HEK293 (cell line): Measurements from ENCODE around the gene EFCAB14.
A peak's percentile ranks its signal among the peaks of the same experiment; 100 is the strongest.

ENCODE experiments used
- KLF1 ChIP-seq: fragments of 450-650 bp; formaldehyde crosslinking; IDR thresholded peaks from 2 replicates; pipeline ENCODE4 v1.5.1; 2016; ENCODE audit warnings: missing biosample characterization, missing genetic modification characterization
- KLF16 ChIP-seq: fragments of 450-650 bp; formaldehyde crosslinking; IDR thresholded peaks from 2 replicates; pipeline ENCODE4 v1.5.1; 2017; ENCODE audit warnings: missing biosample characterization, missing genetic modification characterization
- ZBTB1 ChIP-seq: fragments of 450-650 bp; formaldehyde crosslinking; IDR thresholded peaks from 2 replicates; pipeline ENCODE4 v1.5.1; 2016; ENCODE audit warnings: missing biosample characterization, missing genetic modification characterization
- ZBTB17 ChIP-seq: fragments of 450-650 bp; formaldehyde crosslinking; IDR thresholded peaks from 2 replicates; pipeline ENCODE4 v1.5.1; 2016; ENCODE audit warnings: missing biosample characterization, missing genetic modification characterization
- ZBTB48 ChIP-seq: fragments of 450-650 bp; formaldehyde crosslinking; IDR thresholded peaks from 2 replicates; pipeline ENCODE4 v1.5.1; 2016; ENCODE audit warnings: missing biosample characterization, missing genetic modification characterization
- ZNF10 ChIP-seq: fragments of 450-650 bp; formaldehyde crosslinking; IDR thresholded peaks from 2 replicates; pipeline ENCODE4 v1.5.1; 2017; ENCODE audit warnings: missing biosample characterization, missing genetic modification characterization
- ZNF138 ChIP-seq: fragments of 450-650 bp; formaldehyde crosslinking; IDR thresholded peaks from 2 replicates; pipeline ENCODE4 v1.5.1; 2016; ENCODE audit warnings: missing biosample characterization, missing genetic modification characterization, borderline replicate concordance
- ZNF184 ChIP-seq: fragments of 450-650 bp; IDR thresholded peaks from 2 replicates; pipeline ENCODE4 v1.5.1; 2018; ENCODE audit warnings: missing biosample characterization, mild to moderate bottlenecking, missing genetic modification characterization
- ZNF211 ChIP-seq: fragments of 450-650 bp; formaldehyde crosslinking; IDR thresholded peaks from 2 replicates; pipeline ENCODE4 v1.5.1; 2016; ENCODE audit warnings: low read depth, missing biosample characterization, missing genetic modification characterization
- ZNF324 ChIP-seq: fragments of 450-650 bp; formaldehyde crosslinking; IDR thresholded peaks from 2 replicates; pipeline ENCODE4 v1.5.1; 2016; ENCODE audit warnings: missing biosample characterization, missing genetic modification characterization
- ZNF416 ChIP-seq: fragments of 450-650 bp; formaldehyde crosslinking; IDR thresholded peaks from 2 replicates; pipeline ENCODE4 v1.5.1; 2016; ENCODE audit warnings: missing biosample characterization, missing genetic modification characterization
- ZNF514 ChIP-seq: fragments of 450-650 bp; formaldehyde crosslinking; IDR thresholded peaks from 2 replicates; pipeline ENCODE4 v1.5.1; 2016; ENCODE audit warnings: missing biosample characterization, missing genetic modification characterization
- ZNF555 ChIP-seq: fragments of 450-650 bp; formaldehyde crosslinking; conservative IDR thresholded peaks from 2 replicates; pipeline ENCODE4 v1.5.1; 2017; ENCODE audit warnings: missing biosample characterization, mild to moderate bottlenecking, missing genetic modification characterization, inconsistent platforms
- ZNF561 ChIP-seq: fragments of 450-650 bp; IDR thresholded peaks from 2 replicates; pipeline ENCODE4 v1.5.1; 2018; ENCODE audit warnings: missing biosample characterization, missing genetic modification characterization, borderline replicate concordance
- ZNF629 ChIP-seq: fragments of 450-650 bp; formaldehyde crosslinking; IDR thresholded peaks from 2 replicates; pipeline ENCODE4 v1.5.1; 2017; ENCODE audit warnings: missing biosample characterization, missing genetic modification characterization
- ZNF654 ChIP-seq: fragments of 450-650 bp; formaldehyde crosslinking; IDR thresholded peaks from 2 replicates; pipeline ENCODE4 v1.5.1; 2016; ENCODE audit warnings: low read depth, missing biosample characterization, missing genetic modification characterization
- TF ChIP-seq, protein P1 (sequence below): fragments of 450-650 bp; formaldehyde crosslinking; IDR thresholded peaks from 2 replicates; pipeline ENCODE4 v1.5.1; 2016; ENCODE audit warnings: missing biosample characterization, missing genetic modification characterization
- TF ChIP-seq, protein P2 (sequence below): fragments of 450-650 bp; formaldehyde crosslinking; IDR thresholded peaks from 2 replicates; pipeline ENCODE4 v1.5.1; 2017; ENCODE audit warnings: missing biosample characterization, mild to moderate bottlenecking, missing genetic modification characterization, moderate library complexity
- TF ChIP-seq, protein P3 (sequence below): fragments of 450-650 bp; formaldehyde crosslinking; IDR thresholded peaks from 2 replicates; pipeline ENCODE4 v1.5.1; 2017; ENCODE audit warnings: missing biosample characterization, missing genetic modification characterization
- TF ChIP-seq, protein P4 (sequence below): fragments of 450-650 bp; formaldehyde crosslinking; IDR thresholded peaks from 2 replicates; pipeline ENCODE4 v1.5.1; 2016; ENCODE audit warnings: missing biosample characterization, missing genetic modification characterization
- TF ChIP-seq, protein P5 (sequence below): fragments of 450-650 bp; formaldehyde crosslinking; IDR thresholded peaks from 2 replicates; pipeline ENCODE4 v1.5.1; 2016; ENCODE audit warnings: missing biosample characterization, missing genetic modification characterization, borderline replicate concordance
- TF ChIP-seq, protein P6 (sequence below): fragments of 450-650 bp; formaldehyde crosslinking; IDR thresholded peaks from 2 replicates; pipeline ENCODE4 v1.5.1; 2017; ENCODE audit warnings: missing biosample characterization, missing genetic modification characterization
- TF ChIP-seq, protein P7 (sequence below): fragments of 450-650 bp; formaldehyde crosslinking; IDR thresholded peaks from 2 replicates; pipeline ENCODE4 v1.5.1; 2016; ENCODE audit warnings: missing biosample characterization, missing genetic modification characterization

EFCAB14 gene

DNA sequence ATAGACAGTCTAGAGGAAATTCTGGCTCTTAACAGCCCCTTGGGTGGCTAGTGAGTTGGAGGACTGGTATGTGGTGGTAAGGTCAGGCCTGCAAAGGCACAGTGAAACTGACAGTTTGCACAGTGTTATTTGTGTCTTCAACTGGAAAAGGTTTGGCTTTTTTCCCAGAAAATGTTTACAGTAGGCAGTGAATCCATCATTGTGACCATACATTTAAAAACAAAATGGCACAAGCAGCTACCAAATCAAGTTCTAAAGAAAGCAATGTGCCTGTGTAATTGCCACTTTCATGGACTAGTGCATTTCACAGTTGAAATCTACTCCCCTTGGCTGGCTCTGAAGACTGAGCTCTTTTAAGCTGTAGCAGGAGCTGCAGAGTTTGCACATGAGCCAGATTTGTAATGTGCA lies 75.5 kb downstream of the EFCAB14 start (continued):
- TF ChIP-seq, protein P1, sequence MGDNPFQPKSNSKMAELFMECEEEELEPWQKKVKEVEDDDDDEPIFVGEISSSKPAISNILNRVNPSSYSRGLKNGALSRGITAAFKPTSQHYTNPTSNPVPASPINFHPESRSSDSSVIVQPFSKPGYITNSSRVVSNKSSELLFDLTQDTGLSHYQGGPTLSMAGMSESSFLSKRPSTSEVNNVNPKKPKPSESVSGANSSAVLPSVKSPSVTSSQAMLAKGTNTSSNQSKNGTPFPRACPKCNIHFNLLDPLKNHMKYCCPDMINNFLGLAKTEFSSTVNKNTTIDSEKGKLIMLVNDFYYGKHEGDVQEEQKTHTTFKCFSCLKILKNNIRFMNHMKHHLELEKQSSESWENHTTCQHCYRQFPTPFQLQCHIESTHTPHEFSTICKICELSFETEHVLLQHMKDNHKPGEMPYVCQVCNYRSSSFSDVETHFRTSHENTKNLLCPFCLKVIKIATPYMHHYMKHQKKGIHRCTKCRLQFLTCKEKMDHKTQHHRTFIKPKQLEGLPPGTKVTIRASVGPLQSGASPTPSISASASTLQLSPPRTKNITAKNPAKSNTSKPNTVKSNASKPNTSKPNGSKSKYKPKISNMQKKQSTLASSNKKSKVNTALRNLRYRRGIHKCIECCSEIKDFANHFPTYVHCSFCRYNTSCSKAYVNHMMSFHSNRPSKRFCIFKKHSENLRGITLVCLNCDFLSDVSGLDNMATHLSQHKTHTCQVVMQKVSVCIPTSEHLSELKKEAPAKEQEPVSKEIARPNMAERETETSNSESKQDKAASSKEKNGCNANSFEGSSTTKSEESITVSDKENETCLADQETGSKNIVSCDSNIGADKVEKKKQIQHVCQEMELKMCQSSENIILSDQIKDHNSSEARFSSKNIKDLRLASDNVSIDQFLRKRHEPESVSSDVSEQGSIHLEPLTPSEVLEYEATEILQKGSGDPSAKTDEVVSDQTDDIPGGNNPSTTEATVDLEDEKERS (tag by site-specific recombination), result no peak
- TF ChIP-seq ZNF555 (tag by site-specific recombination), result no peak
- TF ChIP-seq ZNF629 (tag by site-specific recombination), result peak; percentile 82
- TF ChIP-seq ZNF138 (tag by site-specific recombination), result no peak
- TF ChIP-seq, protein P2, sequence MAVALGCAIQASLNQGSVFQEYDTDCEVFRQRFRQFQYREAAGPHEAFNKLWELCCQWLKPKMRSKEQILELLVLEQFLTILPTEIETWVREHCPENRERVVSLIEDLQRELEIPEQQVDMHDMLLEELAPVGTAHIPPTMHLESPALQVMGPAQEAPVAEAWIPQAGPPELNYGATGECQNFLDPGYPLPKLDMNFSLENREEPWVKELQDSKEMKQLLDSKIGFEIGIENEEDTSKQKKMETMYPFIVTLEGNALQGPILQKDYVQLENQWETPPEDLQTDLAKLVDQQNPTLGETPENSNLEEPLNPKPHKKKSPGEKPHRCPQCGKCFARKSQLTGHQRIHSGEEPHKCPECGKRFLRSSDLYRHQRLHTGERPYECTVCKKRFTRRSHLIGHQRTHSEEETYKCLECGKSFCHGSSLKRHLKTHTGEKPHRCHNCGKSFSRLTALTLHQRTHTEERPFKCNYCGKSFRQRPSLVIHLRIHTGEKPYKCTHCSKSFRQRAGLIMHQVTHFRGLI, result peak; percentile 23; the same call in 1 of the 2 replicates
- TF ChIP-seq, protein P3, sequence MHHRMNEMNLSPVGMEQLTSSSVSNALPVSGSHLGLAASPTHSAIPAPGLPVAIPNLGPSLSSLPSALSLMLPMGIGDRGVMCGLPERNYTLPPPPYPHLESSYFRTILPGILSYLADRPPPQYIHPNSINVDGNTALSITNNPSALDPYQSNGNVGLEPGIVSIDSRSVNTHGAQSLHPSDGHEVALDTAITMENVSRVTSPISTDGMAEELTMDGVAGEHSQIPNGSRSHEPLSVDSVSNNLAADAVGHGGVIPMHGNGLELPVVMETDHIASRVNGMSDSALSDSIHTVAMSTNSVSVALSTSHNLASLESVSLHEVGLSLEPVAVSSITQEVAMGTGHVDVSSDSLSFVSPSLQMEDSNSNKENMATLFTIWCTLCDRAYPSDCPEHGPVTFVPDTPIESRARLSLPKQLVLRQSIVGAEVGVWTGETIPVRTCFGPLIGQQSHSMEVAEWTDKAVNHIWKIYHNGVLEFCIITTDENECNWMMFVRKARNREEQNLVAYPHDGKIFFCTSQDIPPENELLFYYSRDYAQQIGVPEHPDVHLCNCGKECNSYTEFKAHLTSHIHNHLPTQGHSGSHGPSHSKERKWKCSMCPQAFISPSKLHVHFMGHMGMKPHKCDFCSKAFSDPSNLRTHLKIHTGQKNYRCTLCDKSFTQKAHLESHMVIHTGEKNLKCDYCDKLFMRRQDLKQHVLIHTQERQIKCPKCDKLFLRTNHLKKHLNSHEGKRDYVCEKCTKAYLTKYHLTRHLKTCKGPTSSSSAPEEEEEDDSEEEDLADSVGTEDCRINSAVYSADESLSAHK (tag by site-specific recombination), result peak; percentile 91
- no peak for TF ChIP-seq KLF1 (tag by site-specific recombination)
- TF ChIP-seq, protein P4, sequence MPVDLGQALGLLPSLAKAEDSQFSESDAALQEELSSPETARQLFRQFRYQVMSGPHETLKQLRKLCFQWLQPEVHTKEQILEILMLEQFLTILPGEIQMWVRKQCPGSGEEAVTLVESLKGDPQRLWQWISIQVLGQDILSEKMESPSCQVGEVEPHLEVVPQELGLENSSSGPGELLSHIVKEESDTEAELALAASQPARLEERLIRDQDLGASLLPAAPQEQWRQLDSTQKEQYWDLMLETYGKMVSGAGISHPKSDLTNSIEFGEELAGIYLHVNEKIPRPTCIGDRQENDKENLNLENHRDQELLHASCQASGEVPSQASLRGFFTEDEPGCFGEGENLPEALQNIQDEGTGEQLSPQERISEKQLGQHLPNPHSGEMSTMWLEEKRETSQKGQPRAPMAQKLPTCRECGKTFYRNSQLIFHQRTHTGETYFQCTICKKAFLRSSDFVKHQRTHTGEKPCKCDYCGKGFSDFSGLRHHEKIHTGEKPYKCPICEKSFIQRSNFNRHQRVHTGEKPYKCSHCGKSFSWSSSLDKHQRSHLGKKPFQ (tag by site-specific recombination), result peak; percentile 72
- no peak for TF ChIP-seq ZNF514 (tag by site-specific recombination)
- TF ChIP-seq, protein P5, sequence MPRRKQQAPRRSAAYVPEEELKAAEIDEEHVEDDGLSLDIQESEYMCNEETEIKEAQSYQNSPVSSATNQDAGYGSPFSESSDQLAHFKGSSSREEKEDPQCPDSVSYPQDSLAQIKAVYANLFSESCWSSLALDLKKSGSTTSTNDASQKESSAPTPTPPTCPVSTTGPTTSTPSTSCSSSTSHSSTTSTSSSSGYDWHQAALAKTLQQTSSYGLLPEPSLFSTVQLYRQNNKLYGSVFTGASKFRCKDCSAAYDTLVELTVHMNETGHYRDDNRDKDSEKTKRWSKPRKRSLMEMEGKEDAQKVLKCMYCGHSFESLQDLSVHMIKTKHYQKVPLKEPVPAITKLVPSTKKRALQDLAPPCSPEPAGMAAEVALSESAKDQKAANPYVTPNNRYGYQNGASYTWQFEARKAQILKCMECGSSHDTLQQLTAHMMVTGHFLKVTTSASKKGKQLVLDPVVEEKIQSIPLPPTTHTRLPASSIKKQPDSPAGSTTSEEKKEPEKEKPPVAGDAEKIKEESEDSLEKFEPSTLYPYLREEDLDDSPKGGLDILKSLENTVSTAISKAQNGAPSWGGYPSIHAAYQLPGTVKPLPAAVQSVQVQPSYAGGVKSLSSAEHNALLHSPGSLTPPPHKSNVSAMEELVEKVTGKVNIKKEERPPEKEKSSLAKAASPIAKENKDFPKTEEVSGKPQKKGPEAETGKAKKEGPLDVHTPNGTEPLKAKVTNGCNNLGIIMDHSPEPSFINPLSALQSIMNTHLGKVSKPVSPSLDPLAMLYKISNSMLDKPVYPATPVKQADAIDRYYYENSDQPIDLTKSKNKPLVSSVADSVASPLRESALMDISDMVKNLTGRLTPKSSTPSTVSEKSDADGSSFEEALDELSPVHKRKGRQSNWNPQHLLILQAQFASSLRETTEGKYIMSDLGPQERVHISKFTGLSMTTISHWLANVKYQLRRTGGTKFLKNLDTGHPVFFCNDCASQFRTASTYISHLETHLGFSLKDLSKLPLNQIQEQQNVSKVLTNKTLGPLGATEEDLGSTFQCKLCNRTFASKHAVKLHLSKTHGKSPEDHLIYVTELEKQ (tag by site-specific recombination), result peak; percentile 97
- no peak for TF ChIP-seq ZBTB48
- no peak for TF ChIP-seq ZNF654 (tag by site-specific recombination)
- TF ChIP-seq, protein P6, sequence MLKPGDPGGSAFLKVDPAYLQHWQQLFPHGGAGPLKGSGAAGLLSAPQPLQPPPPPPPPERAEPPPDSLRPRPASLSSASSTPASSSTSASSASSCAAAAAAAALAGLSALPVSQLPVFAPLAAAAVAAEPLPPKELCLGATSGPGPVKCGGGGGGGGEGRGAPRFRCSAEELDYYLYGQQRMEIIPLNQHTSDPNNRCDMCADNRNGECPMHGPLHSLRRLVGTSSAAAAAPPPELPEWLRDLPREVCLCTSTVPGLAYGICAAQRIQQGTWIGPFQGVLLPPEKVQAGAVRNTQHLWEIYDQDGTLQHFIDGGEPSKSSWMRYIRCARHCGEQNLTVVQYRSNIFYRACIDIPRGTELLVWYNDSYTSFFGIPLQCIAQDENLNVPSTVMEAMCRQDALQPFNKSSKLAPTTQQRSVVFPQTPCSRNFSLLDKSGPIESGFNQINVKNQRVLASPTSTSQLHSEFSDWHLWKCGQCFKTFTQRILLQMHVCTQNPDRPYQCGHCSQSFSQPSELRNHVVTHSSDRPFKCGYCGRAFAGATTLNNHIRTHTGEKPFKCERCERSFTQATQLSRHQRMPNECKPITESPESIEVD (tag by site-specific recombination), result peak; percentile 99
- TF ChIP-seq ZNF324, result 0 out of 2 replicates have a peak, but pooled peaks have one; percentile 42
- TF ChIP-seq ZBTB17 (tag by site-specific recombination), result peak; percentile 77
- TF ChIP-seq KLF16, result no peak
- TF ChIP-seq ZNF211, result no peak
- TF ChIP-seq ZBTB1 (tag by site-specific recombination), result peak; percentile 45; the same call in 1 of the 2 replicates
- TF ChIP-seq ZNF10 (tag by site-specific recombination), result peak; percentile 49
- 0 out of 2 replicates have a peak, but pooled peaks have one; percentile 58 for TF ChIP-seq ZNF416 (tag by site-specific recombination)
- TF ChIP-seq, protein P7, sequence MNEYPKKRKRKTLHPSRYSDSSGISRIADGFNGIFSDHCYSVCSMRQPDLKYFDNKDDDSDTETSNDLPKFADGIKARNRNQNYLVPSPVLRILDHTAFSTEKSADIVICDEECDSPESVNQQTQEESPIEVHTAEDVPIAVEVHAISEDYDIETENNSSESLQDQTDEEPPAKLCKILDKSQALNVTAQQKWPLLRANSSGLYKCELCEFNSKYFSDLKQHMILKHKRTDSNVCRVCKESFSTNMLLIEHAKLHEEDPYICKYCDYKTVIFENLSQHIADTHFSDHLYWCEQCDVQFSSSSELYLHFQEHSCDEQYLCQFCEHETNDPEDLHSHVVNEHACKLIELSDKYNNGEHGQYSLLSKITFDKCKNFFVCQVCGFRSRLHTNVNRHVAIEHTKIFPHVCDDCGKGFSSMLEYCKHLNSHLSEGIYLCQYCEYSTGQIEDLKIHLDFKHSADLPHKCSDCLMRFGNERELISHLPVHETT, result 0 out of 2 replicates have a peak, but pooled peaks have one; percentile 22
- peak; percentile 58; the same call in 1 of the 2 replicates for TF ChIP-seq ZNF184 (tag by site-specific recombination)
- peak; percentile 88 for TF ChIP-seq ZNF561 (tag by site-specific recombination)
